ENCODE measurements around the gene NAP1L4. TPM values are rescaled to one million over a fixed set of nuclear protein-coding genes. Genes with fewer than 3 reads are reported as not detected.
A peak's percentile ranks its signal among the peaks of the same experiment; 100 is the strongest.

Gene NAP1L4
- total RNA-seq, 1 experiment from 2014 or later = 189 TPM

GRCh38 chr11:2992234-2992996 lies at the start of gene NAP1L4 (continued):
- no peak for TF ChIP-seq ZNF396 (CRISPR knock-in tag; IDR thresholded peaks at IDR 0.05; ENCODE audit: borderline replicate concordance)
- no peak for TF ChIP-seq PRRX2 (CRISPR knock-in tag; IDR thresholded peaks at IDR 0.05)
- no peak for TF ChIP-seq ZNF317 (CRISPR knock-in tag; IDR thresholded peaks at IDR 0.05; ENCODE audit: borderline replicate concordance, low read depth)
- no peak for TF ChIP-seq MLX (CRISPR knock-in tag; IDR thresholded peaks at IDR 0.05)
- no peak for TF ChIP-seq FOXP4 (CRISPR knock-in tag; IDR thresholded peaks at IDR 0.05)
- TF ChIP-seq FOXP1 (CRISPR knock-in tag; IDR thresholded peaks at IDR 0.05; ENCODE audit: borderline replicate concordance) = no peak
- no peak for TF ChIP-seq ERG (CRISPR knock-in tag; IDR thresholded peaks at IDR 0.05)
- no peak for TF ChIP-seq ATF2 (CRISPR knock-in tag; IDR thresholded peaks at IDR 0.05; ENCODE audit: borderline replicate concordance, low read depth)
- TF ChIP-seq RELA (CRISPR knock-in tag; IDR thresholded peaks at IDR 0.05; ENCODE audit: borderline replicate concordance) = no peak
- TF ChIP-seq E2F4 (CRISPR knock-in tag; IDR thresholded peaks at IDR 0.05; ENCODE audit: borderline replicate concordance, low read depth) = 0 out of 2 replicates have a peak, but pooled peaks have one; percentile 65
- 0 out of 2 replicates have a peak, but pooled peaks have one; percentile 27 for TF ChIP-seq E2F1 (CRISPR knock-in tag; IDR thresholded peaks at IDR 0.05)
- TF ChIP-seq ZNF138 (CRISPR knock-in tag; conservative IDR thresholded peaks at IDR 0.05) = no peak
- no peak for TF ChIP-seq SMAD3 (CRISPR knock-in tag; IDR thresholded peaks at IDR 0.05; ENCODE audit: borderline replicate concordance)
- TF ChIP-seq ZNF425 (CRISPR knock-in tag; conservative IDR thresholded peaks at IDR 0.05) = no peak
- TF ChIP-seq ZNF512 (CRISPR knock-in tag; IDR thresholded peaks at IDR 0.05; ENCODE audit: borderline replicate concordance) = no peak
- TF ChIP-seq NR1H2 (CRISPR knock-in tag; IDR thresholded peaks at IDR 0.05) = no peak
- no peak for TF ChIP-seq SOX15 (CRISPR knock-in tag; IDR thresholded peaks at IDR 0.05)
- no peak for TF ChIP-seq GTF2I (CRISPR knock-in tag; conservative IDR thresholded peaks at IDR 0.05)
- no peak for TF ChIP-seq SMAD4 (CRISPR knock-in tag; IDR thresholded peaks at IDR 0.05)
- TF ChIP-seq JUN (CRISPR knock-in tag; IDR thresholded peaks at IDR 0.05) = no peak
- no peak for TF ChIP-seq ATF6 (CRISPR knock-in tag; IDR thresholded peaks at IDR 0.05)
- no peak for TF ChIP-seq TP53 (CRISPR knock-in tag; IDR thresholded peaks at IDR 0.05)
- TF ChIP-seq ZNF423 (CRISPR knock-in tag; IDR thresholded peaks at IDR 0.05) = no peak
- TF ChIP-seq JAZF1 (CRISPR knock-in tag; IDR thresholded peaks at IDR 0.05) = no peak
- TF ChIP-seq ZBTB21 (CRISPR knock-in tag; IDR thresholded peaks at IDR 0.05; ENCODE audit: borderline replicate concordance) = no peak

All from WTC11 (cell line).